Loucy (cell line): ENCODE measurements around the gene RIMBP2.

Source experiments
- H2AFZ ChIP-seq: fragments of 200-600 bp; sonication (generic); 2 replicates; pipeline ENCODE4 v1.6.0; 2016; ENCODE audit warnings: antibody characterized with exemption, mild to moderate bottlenecking, low read length, moderate library complexity
- H3F3A ChIP-seq: fragments of 200-600 bp; 2 replicates; pipeline ENCODE4 v1.6.0; 2016; ENCODE audit warnings: antibody characterized with exemption, low read depth, mild to moderate bottlenecking
- H3K27me3 ChIP-seq: fragments of 200-600 bp; sonication (generic); 2 replicates; pipeline ENCODE4 v1.6.1; 2014; ENCODE audit warnings: low read length, mild to moderate bottlenecking; ENCODE audit not compliant: insufficient read depth, poor library complexity, severe bottlenecking
- H3K36me3 ChIP-seq: fragments of 200-600 bp; sonication (generic); 2 replicates; pipeline ENCODE4 v1.6.1; 2016; ENCODE audit warnings: low read length; ENCODE audit not compliant: insufficient read depth
- H3K4me1 ChIP-seq: fragments of 200-600 bp; sonication (generic); 2 replicates; pipeline ENCODE4 v1.5.1; 2014; ENCODE audit warnings: low read length, mild to moderate bottlenecking; ENCODE audit not compliant: insufficient read depth, poor library complexity, severe bottlenecking
- H3K4me2 ChIP-seq: fragments of 200-600 bp; sonication (generic); 2 replicates; pipeline ENCODE4 v1.6.0; 2014; ENCODE audit warnings: antibody characterized with exemption, low read length, low read depth, mild to moderate bottlenecking; ENCODE audit not compliant: poor library complexity, severe bottlenecking
- H3K4me3 ChIP-seq: fragments of 200-600 bp; sonication (generic); 2 replicates; pipeline ENCODE4 v1.5.1; 2014; ENCODE audit warnings: low read length, mild to moderate bottlenecking, mixed read lengths; ENCODE audit not compliant: poor library complexity, severe bottlenecking
- H3K79me2 ChIP-seq: fragments of 200-600 bp; sonication (generic); 2 replicates; pipeline ENCODE4 v1.6.1; 2014; ENCODE audit warnings: low read length; ENCODE audit not compliant: insufficient read depth
- H3K9ac ChIP-seq: fragments of 200-600 bp; sonication (generic); 2 replicates; pipeline ENCODE4 v1.6.0; 2014; ENCODE audit warnings: mild to moderate bottlenecking, low read depth, low read length, moderate library complexity; ENCODE audit not compliant: poor library complexity, severe bottlenecking
- H3K9me2 ChIP-seq: fragments of 200-600 bp; sonication (generic); replicated peaks from 2 replicates; pipeline ENCODE4 v1.6.1; 2016; ENCODE audit warnings: low read depth, low read length, mixed read lengths
- H3K9me3 ChIP-seq: fragments of 200-600 bp; sonication (generic); 2 replicates; pipeline ENCODE4 v1.6.1; 2014; ENCODE audit warnings: mild to moderate bottlenecking, antibody characterized with exemption, low read length, low read depth; ENCODE audit not compliant: insufficient read depth
- H4K20me1 ChIP-seq: fragments of 200-600 bp; sonication (generic); 2 replicates; pipeline ENCODE4 v1.6.0; 2014; ENCODE audit warnings: antibody characterized with exemption, low read length, mild to moderate bottlenecking; ENCODE audit not compliant: insufficient read depth, poor library complexity, severe bottlenecking
- EZH2phosphoT487 ChIP-seq: fragments of 200-600 bp; IDR thresholded peaks from 2 replicates; pipeline ENCODE4 v1.6.1; 2018; ENCODE audit warnings: antibody characterized with exemption, mild to moderate bottlenecking, moderate library complexity, borderline replicate concordance
- TF ChIP-seq, protein P1 (sequence below): fragments of 200-600 bp; sonication (generic); conservative IDR thresholded peaks from 2 replicates; pipeline ENCODE4 v1.5.1; 2014; ENCODE audit warnings: mild to moderate bottlenecking, antibody characterized with exemption, low read length

The RIMBP2 gene

DNA sequence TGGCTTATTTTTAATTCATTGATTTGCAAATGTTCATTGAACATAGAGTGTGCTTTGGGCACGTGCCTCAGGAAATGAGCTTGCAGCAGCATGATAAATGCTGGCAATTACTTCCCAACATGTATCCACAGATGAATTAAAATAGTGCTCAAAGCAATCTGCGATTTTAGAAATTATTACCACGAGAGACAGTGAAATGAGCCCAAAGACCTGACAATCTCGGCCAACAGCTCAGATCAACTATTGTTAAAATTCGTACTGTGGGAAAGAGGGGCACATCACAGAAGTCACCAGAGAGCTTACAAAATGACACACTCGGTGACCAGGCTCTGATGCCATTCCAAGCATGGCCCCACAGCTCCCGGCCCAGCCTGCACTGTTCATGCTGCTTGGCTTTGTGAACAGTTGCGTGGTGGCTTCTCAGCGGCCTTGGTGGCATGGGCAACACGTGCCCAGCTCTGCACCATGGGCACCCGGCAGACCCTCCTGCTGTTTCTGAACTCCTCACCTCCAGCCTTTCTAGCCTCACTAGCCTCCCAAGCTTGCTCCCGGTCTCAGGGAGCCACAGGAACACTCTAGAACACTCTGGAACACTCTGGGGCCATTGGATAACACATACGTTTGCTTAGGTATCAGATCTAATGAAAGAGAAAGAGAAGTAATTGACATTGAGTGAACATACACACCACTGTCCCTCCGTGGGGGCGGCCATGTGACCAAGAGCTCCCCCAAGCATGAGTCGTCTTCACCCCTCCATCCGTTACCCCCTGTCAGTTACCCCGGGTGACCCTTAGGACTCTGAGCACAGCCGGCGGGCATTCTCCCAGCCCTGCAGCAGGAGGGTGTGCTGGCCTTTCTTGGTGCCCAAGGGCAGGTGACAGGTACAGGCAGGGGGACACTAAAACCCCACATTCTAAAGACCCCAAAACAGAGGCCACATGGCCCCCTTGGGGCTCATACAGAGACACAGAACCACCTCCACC, 28.0 kb downstream of the RIMBP2 start:
- no peaks in the 10 kb centered on the region for H3K79me2 ChIP-seq
- no peaks in the 10 kb centered on the region for H4K20me1 ChIP-seq
- H3K9me2 ChIP-seq = no peaks in the 10 kb centered on the region
- H3K9ac ChIP-seq = no peak overlapping the region
- no peak overlapping the region for H2AFZ ChIP-seq
- no peak overlapping the region for H3K4me3 ChIP-seq
- H3K9me3 ChIP-seq = peaks cover 10% of the 10 kb centered on the region; the same call in 1 of the 2 replicates
- no peaks in the 10 kb centered on the region for H3K36me3 ChIP-seq
- H3F3A ChIP-seq = no peaks in the 10 kb centered on the region
- no peak overlapping the region for H3K4me2 ChIP-seq
- H3K27me3 ChIP-seq = no peaks in the 10 kb centered on the region
- TF ChIP-seq EZH2phosphoT487 = no peak
- TF ChIP-seq, protein P1, sequence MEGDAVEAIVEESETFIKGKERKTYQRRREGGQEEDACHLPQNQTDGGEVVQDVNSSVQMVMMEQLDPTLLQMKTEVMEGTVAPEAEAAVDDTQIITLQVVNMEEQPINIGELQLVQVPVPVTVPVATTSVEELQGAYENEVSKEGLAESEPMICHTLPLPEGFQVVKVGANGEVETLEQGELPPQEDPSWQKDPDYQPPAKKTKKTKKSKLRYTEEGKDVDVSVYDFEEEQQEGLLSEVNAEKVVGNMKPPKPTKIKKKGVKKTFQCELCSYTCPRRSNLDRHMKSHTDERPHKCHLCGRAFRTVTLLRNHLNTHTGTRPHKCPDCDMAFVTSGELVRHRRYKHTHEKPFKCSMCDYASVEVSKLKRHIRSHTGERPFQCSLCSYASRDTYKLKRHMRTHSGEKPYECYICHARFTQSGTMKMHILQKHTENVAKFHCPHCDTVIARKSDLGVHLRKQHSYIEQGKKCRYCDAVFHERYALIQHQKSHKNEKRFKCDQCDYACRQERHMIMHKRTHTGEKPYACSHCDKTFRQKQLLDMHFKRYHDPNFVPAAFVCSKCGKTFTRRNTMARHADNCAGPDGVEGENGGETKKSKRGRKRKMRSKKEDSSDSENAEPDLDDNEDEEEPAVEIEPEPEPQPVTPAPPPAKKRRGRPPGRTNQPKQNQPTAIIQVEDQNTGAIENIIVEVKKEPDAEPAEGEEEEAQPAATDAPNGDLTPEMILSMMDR = no peak
- no peaks in the 10 kb centered on the region for H3K4me1 ChIP-seq

- TF ChIP-seq, protein P1 = no peak
- TF ChIP-seq EZH2phosphoT487 = no peak
- H3K9me3 ChIP-seq = peaks cover 7% of the 10 kb centered on the region; the same call in 1 of the 2 replicates
- no peaks in the 10 kb centered on the region for H3K36me3 ChIP-seq
- no peak overlapping the region for H3K9ac ChIP-seq
- no peaks in the 10 kb centered on the region for H3K27me3 ChIP-seq
- H3K4me3 ChIP-seq = no peak overlapping the region
- no peak overlapping the region for H3K4me2 ChIP-seq
- H2AFZ ChIP-seq = no peak overlapping the region
- H3F3A ChIP-seq = no peaks in the 10 kb centered on the region
- H3K79me2 ChIP-seq = no peaks in the 10 kb centered on the region
- no peaks in the 10 kb centered on the region for H3K4me1 ChIP-seq
- no peaks in the 10 kb centered on the region for H3K9me2 ChIP-seq
- no peaks in the 10 kb centered on the region for H4K20me1 ChIP-seq
Measured at GRCh38 chr12:130687190-130687589, 28.9 kb downstream of the RIMBP2 start.

DNA sequence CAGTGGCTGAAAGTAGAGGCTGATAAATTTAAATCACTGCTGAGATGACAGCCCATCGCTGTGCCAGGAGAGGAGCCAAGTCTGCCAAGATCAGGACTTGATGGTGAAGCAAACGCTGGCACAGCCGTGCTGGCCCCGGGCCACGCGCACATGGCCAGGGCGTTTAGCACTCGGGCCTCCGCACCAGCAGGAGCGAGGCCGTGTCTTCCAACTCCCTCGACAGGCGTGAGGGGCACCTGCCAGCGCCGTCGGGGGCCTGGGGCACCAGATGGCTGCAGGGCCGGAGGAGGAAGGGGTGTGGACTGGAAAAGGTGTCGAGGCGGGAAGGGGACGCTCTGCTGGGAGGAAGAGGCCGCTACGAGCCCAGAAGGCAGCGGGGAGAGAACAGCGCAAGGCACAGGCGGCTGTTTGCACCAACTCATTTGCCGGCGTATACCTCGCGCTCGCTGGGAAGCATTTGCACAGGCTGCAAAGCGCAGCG, 29.5 kb downstream of the RIMBP2 start:
- Histone ChIP-seq H3K79me2 (no peaks in the 10 kb centered on the region), H3K4me1 (no peaks in the 10 kb centered on the region), H3K9me2 (no peaks in the 10 kb centered on the region), H3K36me3 (no peaks in the 10 kb centered on the region), H4K20me1 (no peaks in the 10 kb centered on the region), H3K4me2 (no peak overlapping the region), H3K27me3 (no peaks in the 10 kb centered on the region), H3K9me3 (peaks cover 7% of the 10 kb centered on the region; the same call in 1 of the 2 replicates), H3F3A (no peaks in the 10 kb centered on the region), H2AFZ (no peak overlapping the region), H3K4me3 (no peak overlapping the region), H3K9ac (no peak overlapping the region)
- TF ChIP-seq, protein P1 = no peak
- TF ChIP-seq EZH2phosphoT487 = no peak
